HL-60 (cell line): Measurements from ENCODE around the gene BRCA2.

Source experiments
- DNase-seq, 2 experiments: peaks; one replicate each; pipeline ENCODE4 v3.0.0-alpha.2; 2010 to 2020; ENCODE audit warnings: low read depth in 1 of 2, low spot score in 1 of 2
- H3K27ac ChIP-seq: fragments of 250-450 bp; sonication (Bioruptor Pico); replicated peaks from 2 replicates; pipeline ENCODE4 v1.5.1; 2020; ENCODE audit warnings: mild to moderate bottlenecking, moderate library complexity
- H3K27me3 ChIP-seq: fragments of 250-450 bp; sonication (Bioruptor Pico); 2 replicates; pipeline ENCODE4 v1.5.1; 2021; ENCODE audit warnings: mild to moderate bottlenecking, moderate library complexity; ENCODE audit not compliant: insufficient read depth, poor library complexity, severe bottlenecking
- H3K4me3 ChIP-seq: replicated peaks from 2 replicates; pipeline ENCODE4 v1.5.1; 2011; ENCODE audit warnings: mild to moderate bottlenecking, control low read depth, low read length; ENCODE audit not compliant: insufficient read depth
- GABPA ChIP-seq: IDR thresholded peaks from 2 replicates; pipeline ENCODE4 v1.6.1; 2012; ENCODE audit warnings: low read depth
- POLR2AphosphoS5 ChIP-seq: IDR thresholded peaks from 2 replicates; pipeline ENCODE4 v1.6.1; 2012; ENCODE audit warnings: low read depth
- SPI1 ChIP-seq: IDR thresholded peaks from 2 replicates; pipeline ENCODE4 v1.6.1; 2012; ENCODE audit warnings: low read depth, mild to moderate bottlenecking, borderline replicate concordance
- TF ChIP-seq, protein P1 (sequence below): IDR thresholded peaks from 2 replicates; pipeline ENCODE4 v1.6.1; 2012; ENCODE audit warnings: low read depth; ENCODE audit not compliant: insufficient replicate concordance
- TF ChIP-seq, protein P2 (sequence below): IDR thresholded peaks from one replicate; pipeline ENCODE4 v1.5.1; 2011; ENCODE audit warnings: low read length, control low read depth, inconsistent platforms; ENCODE audit not compliant: insufficient read depth

The BRCA2 gene

DNA sequence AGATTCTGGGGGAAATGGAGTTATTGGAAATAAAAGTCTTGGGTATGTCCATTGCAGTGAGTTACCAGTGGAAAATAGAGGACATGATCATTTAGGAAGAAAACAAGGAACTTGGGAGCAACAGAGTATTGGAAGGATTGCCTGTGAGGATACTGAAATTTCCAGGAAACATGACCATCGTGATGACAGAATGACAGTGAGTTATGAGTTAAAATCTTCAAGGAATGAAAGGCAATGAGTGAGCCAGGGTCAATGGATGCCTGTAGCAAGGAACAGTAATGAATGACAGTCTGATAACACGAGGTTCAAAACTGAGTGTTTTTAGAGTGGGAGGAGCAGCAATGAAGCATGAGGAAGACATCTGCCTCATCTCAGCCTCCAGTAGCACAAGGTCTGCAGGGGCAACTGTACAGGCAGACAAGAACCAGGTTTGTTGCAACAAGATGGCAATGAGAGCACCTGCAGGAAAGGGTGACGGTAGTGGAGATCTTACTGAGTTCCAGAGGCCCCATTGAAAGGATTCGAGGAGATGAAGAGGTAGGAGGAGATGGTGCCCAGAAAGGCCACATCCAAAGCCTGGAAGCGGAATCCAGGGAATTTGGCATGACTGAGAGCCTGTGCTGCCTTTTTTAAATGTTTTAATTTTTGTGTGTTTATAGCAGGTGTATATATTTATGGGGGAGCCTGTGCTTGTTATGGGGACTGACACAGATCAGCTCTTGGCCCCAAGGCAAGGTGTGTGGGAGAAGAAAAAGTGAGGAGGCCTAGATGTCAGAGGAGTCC lies 68.7 kb downstream of the BRCA2 start:
- TF ChIP-seq POLR2AphosphoS5: no peak
- TF ChIP-seq, protein P1, sequence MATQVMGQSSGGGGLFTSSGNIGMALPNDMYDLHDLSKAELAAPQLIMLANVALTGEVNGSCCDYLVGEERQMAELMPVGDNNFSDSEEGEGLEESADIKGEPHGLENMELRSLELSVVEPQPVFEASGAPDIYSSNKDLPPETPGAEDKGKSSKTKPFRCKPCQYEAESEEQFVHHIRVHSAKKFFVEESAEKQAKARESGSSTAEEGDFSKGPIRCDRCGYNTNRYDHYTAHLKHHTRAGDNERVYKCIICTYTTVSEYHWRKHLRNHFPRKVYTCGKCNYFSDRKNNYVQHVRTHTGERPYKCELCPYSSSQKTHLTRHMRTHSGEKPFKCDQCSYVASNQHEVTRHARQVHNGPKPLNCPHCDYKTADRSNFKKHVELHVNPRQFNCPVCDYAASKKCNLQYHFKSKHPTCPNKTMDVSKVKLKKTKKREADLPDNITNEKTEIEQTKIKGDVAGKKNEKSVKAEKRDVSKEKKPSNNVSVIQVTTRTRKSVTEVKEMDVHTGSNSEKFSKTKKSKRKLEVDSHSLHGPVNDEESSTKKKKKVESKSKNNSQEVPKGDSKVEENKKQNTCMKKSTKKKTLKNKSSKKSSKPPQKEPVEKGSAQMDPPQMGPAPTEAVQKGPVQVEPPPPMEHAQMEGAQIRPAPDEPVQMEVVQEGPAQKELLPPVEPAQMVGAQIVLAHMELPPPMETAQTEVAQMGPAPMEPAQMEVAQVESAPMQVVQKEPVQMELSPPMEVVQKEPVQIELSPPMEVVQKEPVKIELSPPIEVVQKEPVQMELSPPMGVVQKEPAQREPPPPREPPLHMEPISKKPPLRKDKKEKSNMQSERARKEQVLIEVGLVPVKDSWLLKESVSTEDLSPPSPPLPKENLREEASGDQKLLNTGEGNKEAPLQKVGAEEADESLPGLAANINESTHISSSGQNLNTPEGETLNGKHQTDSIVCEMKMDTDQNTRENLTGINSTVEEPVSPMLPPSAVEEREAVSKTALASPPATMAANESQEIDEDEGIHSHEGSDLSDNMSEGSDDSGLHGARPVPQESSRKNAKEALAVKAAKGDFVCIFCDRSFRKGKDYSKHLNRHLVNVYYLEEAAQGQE: no peak
- TF ChIP-seq GABPA: no peak
- TF ChIP-seq, protein P2, sequence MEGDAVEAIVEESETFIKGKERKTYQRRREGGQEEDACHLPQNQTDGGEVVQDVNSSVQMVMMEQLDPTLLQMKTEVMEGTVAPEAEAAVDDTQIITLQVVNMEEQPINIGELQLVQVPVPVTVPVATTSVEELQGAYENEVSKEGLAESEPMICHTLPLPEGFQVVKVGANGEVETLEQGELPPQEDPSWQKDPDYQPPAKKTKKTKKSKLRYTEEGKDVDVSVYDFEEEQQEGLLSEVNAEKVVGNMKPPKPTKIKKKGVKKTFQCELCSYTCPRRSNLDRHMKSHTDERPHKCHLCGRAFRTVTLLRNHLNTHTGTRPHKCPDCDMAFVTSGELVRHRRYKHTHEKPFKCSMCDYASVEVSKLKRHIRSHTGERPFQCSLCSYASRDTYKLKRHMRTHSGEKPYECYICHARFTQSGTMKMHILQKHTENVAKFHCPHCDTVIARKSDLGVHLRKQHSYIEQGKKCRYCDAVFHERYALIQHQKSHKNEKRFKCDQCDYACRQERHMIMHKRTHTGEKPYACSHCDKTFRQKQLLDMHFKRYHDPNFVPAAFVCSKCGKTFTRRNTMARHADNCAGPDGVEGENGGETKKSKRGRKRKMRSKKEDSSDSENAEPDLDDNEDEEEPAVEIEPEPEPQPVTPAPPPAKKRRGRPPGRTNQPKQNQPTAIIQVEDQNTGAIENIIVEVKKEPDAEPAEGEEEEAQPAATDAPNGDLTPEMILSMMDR: no peak
- TF ChIP-seq SPI1: no peak
- Histone ChIP-seq H3K27ac (no peak overlapping the region), H3K4me3 (no peak overlapping the region), H3K27me3 (no peaks in the 10 kb centered on the region)
- DNase-seq: no peak

DNA sequence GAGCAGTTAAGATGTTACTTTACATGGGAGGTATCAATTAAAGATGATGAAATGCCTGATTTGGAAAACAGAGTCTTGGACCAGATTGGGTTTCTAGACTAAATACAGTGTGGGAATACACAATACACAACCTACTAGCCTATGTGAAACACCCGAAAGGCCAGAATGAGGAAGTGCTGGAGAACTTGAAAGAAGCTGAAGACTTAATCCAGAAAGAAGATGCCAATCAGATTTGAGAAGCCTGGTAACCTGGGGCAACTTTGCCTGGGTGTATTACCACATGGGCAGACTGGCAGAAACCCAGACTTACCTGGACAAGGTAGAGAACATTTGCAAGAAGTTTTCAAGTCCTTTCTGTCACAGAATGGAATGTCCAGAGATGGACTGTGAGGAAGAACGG lies 69.4 kb downstream of the BRCA2 start:
- no peak overlapping the region for H3K4me3 ChIP-seq
- no peak for TF ChIP-seq POLR2AphosphoS5
- peak; percentile 98 for TF ChIP-seq SPI1
- H3K27me3 ChIP-seq: no peaks in the 10 kb centered on the region
- peak in 1 of 2 experiments; percentile 26 for DNase-seq
- H3K27ac ChIP-seq: no peak overlapping the region

DNA sequence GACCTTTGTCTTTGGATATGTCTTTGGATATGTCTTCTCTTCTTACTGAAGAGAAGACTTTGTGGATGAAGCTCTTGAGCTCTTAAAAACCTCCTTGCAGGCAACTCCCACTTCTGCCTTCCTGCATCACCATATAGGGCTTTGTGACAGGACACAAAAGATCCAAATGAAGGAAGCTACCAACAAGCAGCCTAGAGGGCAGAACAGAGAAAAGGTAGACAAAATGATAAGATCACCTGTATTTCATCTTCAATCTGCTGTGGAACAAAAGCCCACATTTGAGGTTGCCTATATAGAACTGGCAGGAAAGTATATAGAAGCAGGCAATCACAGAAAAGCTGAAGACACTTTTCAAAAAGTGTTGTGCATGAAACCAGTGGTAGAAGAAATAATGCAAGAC lies 70.1 kb downstream of the BRCA2 start:
- TF ChIP-seq GABPA (no peak), SPI1 (no peak)
- TF ChIP-seq, protein P1: no peak
- no peak for DNase-seq
- Histone ChIP-seq H3K27ac (no peak overlapping the region), H3K4me3 (no peak overlapping the region), H3K27me3 (no peaks in the 10 kb centered on the region)

DNA sequence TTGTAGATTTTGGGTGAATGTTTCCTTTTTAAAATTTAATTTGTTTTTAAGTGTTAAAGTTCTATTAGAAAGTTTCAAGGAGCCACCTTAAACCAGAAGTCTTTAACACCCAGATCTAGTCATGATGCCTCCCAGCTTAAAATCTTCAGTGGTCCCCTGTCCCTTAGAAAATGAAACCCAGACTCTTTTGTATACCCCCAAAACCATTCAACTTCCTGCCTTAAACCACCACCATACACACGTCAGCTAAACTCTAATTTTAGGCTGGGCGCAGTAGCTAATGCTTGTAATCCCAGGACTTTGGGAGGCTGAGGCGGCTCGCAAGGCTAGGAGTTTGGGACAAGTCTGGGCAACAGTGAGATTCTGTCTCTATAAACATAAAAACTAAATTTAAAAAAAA lies 74.7 kb downstream of the BRCA2 start:
- DNase-seq: no peak
- Histone ChIP-seq H3K27me3 (no peaks in the 10 kb centered on the region), H3K4me3 (no peak overlapping the region), H3K27ac (no peak overlapping the region)
- no peak for TF ChIP-seq GABPA
- TF ChIP-seq, protein P1: no peak
- TF ChIP-seq, protein P2: no peak
- TF ChIP-seq SPI1: no peak
- TF ChIP-seq POLR2AphosphoS5: no peak
